ACHN (cell line): Measurements from ENCODE around the gene SEPTIN3.
A peak's percentile ranks its signal among the peaks of the same experiment; 100 is the strongest.

Experiments
- DNase-seq: peaks from one replicate; pipeline ENCODE4 v3.0.0-alpha.2; 2015
- in situ Hi-C: cut with HindIII; loops from 2 replicates; pipeline ENCODE4 v1.10.0; 2017; ENCODE audit warnings: low sequenced_read_pairs, low pct_ligation_motif_present, low pct_unique_long_range_greater_than_20kb

Gene SEPTIN3

GRCh38 chr22:41998361-41999261, 29.4 kb downstream of the SEPTIN3 start, which contains the start of gene WBP2NL:
Gene WBP2NL (plus strand): TSS chr22:41998788. CDS start chr22:41998819, 31 bp downstream.
- in situ Hi-C loops, result no loop called here
- DNase-seq, result peak; percentile 82

- DNase-seq, result no peak
- in situ Hi-C loops, result no loop called here
Observed at GRCh38 chr22:42000466-42000865, 31.2 kb downstream of the SEPTIN3 start.

DNA sequence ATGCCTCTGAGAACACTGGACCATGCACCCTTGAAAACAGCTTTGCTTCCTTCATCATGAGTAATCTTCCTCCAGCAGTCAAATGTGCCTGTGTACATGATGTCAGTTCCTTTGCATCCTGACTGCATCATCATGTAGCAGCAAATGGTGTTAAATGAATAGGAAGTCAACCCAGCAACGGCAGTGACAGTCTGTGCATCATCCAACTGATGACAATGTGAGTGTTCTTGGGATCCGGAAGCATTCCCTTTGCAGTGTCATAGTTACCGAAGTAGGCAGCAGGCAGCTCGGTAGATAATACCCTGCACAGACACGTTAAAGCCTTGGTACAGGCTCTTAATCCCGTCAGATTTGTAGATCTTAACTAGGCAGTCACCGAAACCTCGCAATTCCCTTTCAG, 31.9 kb downstream of the SEPTIN3 start:
- in situ Hi-C loops, result no loop called here
- DNase-seq, result no peak

GRCh38 chr22:42001706-42002105, 32.5 kb downstream of the SEPTIN3 start:
- in situ Hi-C loops, result no loop called here
- DNase-seq, result no peak

- no peak for DNase-seq
- in situ Hi-C loops, result no loop called here
Observed at GRCh38 chr22:42007922-42008321, 38.7 kb downstream of the SEPTIN3 start.

- DNase-seq, result no peak
- in situ Hi-C loops, result no loop called here
Observed at GRCh38 chr22:42010778-42011177, 41.5 kb downstream of the SEPTIN3 start.

GRCh38 chr22:42013385-42013784, 44.1 kb downstream of the SEPTIN3 start:
- no peak for DNase-seq
- in situ Hi-C loops, result no loop called here

GRCh38 chr22:42016111-42016510, 46.9 kb downstream of the SEPTIN3 start:
- in situ Hi-C loops, result no loop called here

DNA sequence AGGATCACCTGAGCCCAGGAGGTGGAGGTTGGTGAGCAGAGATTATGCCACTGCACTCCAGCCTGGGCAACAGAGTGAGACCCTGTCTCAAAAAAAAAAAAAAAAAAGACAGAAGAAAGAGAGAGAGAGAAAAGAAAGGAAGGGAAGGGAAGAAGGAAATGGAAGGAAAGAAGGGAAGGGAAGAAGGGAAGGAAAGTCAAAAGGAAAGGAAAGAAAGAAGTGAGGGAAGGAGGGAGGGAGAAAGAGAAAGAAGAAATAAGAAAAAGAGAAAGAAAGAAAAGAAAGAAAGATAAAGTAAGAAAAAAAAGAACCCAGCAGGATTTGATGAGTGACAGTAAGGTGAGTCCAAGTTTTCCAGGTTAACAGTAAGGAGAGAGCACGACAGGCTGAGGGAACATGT, 49.0 kb downstream of the SEPTIN3 start:
- in situ Hi-C loops, result no loop called here
- DNase-seq, result no peak

More at GRCh38 chr22:42016111-42016510, 46.9 kb downstream of the SEPTIN3 start:
- DNase-seq, result no peak
